ENCODE measurements around the gene MDK.
"Not testable (repeated sequence)": the region's sequence is repeated elsewhere in the genome, so short reads cannot be mapped to it uniquely, and the experiment has no call there.

Gene MDK

GRCh38 chr11:46372086-46372485, 9.4 kb upstream of the MDK start:
- CTCF ChIA-PET: interaction anchor here (1.2 to 20.9 kb wide), 3 partner anchors 16 to 157 kb away, joined by 3 to 452 read pairs (median 6); partner anchors contain the start of gene DGKZ
- no peak for DNase-seq (ENCODE audit: extremely low spot score)
- POLR2A ChIA-PET: no interaction called here
- TF ChIP-seq CTCF (IDR thresholded peaks at IDR 0.05; ENCODE audit: control extremely low read depth, extremely low read depth, low read depth, missing control alignments): no peak

DNA sequence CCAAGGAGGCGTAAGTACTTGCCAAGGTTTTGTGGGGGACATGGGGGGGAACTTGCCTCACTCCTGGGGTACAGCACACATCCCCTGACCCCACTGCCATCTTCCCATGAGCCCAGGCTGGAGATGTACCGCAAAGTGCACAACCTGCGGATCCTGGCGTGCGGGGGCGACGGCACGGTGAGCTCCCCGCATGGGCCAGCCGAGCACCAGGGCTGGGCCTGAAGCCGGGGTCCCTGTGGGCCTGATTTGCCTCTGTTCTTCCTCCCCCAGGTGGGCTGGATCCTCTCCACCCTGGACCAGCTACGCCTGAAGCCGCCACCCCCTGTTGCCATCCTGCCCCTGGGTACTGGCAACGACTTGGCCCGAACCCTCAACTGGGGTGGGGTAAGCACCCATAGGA, 9.0 kb upstream of the MDK start:
- DNase-seq (ENCODE audit: extremely low spot score); POLR2A ChIA-PET: not testable (repeated sequence)
- CTCF ChIA-PET: interaction anchor here (1.2 to 20.9 kb wide), 3 partner anchors 15 to 157 kb away, joined by 3 to 452 read pairs (median 6); partner anchors contain the start of gene DGKZ

GRCh38 chr11:46373787-46374740, 7.4 kb upstream of the MDK start:
- CTCF ChIA-PET: interaction anchor here (1.2 to 20.9 kb wide), 2 partner anchors 22 to 151 kb away, joined by 3 to 452 read pairs; partner anchors contain the start of gene DGKZ
- TF ChIP-seq CTCF (IDR thresholded peaks at IDR 0.05; ENCODE audit: control extremely low read depth, extremely low read depth, low read depth, missing control alignments): no peak
- no peak for DNase-seq (ENCODE audit: extremely low spot score)

DNA sequence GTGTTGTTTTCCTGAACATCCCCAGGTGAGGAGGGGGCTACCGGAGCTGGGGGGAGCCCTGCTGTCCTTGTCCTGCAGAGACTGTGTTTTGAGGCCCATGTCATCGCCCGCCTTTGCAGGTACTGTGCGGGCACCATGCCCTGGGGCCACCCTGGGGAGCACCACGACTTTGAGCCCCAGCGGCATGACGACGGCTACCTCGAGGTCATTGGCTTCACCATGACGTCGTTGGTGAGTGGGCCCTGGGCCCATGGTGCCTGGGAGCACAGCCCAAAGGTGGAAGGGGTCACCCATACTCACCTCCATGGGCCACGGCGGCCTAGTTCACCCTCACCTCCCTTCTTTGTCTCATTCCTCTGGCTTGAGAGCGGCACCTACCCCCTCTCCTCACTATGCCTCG, 6.7 kb upstream of the MDK start:
- TF ChIP-seq CTCF (IDR thresholded peaks at IDR 0.05; ENCODE audit: control extremely low read depth, extremely low read depth, low read depth, missing control alignments): no peak
- CTCF ChIA-PET: interaction anchor here (4.1 kb wide), 1 partner anchor 14 kb away, joined by 42 read pairs; no protein-coding TSS in a partner anchor
- POLR2A ChIA-PET: no interaction called here
- no peak for DNase-seq (ENCODE audit: extremely low spot score)

More at GRCh38 chr11:46373787-46374740, 7.4 kb upstream of the MDK start:
- POLR2A ChIA-PET: interaction anchor here (0.7 kb wide), 1 partner anchor 109 kb away, joined by 6 read pairs; no protein-coding TSS in a partner anchor

GRCh38 chr11:46375392-46376101, 5.9 kb upstream of the MDK start:
- TF ChIP-seq CTCF (IDR thresholded peaks at IDR 0.05; ENCODE audit: control extremely low read depth, extremely low read depth, low read depth, missing control alignments): no peak
- DNase-seq (ENCODE audit: extremely low spot score): no peak
- ChIA-PET CTCF (interaction anchor here (0.9 to 4.1 kb wide), 5 partner anchors 10 to 30 kb away, joined by 3 to 42 read pairs (median 21); no protein-coding TSS in a partner anchor), POLR2A (no interaction called here)

DNA sequence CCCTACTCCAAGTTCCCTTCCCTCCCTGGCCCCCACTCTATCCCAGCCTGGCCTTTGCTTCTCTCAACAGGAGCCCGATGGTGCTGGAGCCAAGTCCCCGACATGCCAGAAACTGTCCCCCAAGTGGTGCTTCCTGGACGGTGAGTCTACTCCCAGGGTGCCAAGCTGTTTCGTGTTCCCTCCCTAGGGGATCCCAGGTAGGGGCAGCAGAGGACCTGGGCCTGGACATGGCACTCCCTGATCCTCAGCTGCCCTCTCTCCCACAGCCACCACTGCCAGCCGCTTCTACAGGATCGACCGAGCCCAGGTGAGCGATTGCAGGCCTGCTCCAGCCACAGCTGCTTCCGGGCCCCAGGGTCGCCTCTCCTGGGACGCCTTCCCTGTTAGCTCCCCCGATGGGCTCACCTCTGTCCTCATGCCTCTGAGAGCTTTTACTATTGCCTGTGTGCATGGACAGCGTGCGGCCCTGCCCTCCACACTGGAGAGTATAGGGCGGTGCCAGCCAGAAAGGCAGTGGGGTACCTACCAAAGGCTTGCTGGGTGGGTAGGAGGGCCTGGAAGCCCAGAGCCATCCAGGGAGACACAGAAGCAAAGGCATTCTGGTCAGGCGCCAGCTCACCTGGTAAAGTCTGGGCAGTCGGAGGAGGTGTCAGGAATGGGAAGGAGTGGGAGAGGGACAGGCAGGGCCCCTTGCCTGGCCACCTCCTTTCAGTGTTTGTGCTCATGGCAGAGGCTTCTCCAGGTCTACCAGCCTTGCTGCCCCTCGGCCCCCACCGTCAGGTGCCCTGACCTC, 5.0 kb upstream of the MDK start:
- DNase-seq (ENCODE audit: extremely low spot score): no peak
- no peak for TF ChIP-seq CTCF (IDR thresholded peaks at IDR 0.05; ENCODE audit: control extremely low read depth, extremely low read depth, low read depth, missing control alignments)
- ChIA-PET POLR2A (no interaction called here), CTCF (interaction anchor here (0.9 to 4.1 kb wide), 5 partner anchors 11 to 31 kb away, joined by 3 to 42 read pairs (median 21); no protein-coding TSS in a partner anchor)
